ENCODE measurements around the gene SH3TC1. TPM values are rescaled to one million over a fixed set of nuclear protein-coding genes. Genes with fewer than 3 reads are reported as not detected.

Gene SH3TC1
- polyA plus RNA-seq, 1 donor (not counting 4 experiments of a cell fraction or from before 2014, with no cell fraction given), result 12.3 TPM

DNA sequence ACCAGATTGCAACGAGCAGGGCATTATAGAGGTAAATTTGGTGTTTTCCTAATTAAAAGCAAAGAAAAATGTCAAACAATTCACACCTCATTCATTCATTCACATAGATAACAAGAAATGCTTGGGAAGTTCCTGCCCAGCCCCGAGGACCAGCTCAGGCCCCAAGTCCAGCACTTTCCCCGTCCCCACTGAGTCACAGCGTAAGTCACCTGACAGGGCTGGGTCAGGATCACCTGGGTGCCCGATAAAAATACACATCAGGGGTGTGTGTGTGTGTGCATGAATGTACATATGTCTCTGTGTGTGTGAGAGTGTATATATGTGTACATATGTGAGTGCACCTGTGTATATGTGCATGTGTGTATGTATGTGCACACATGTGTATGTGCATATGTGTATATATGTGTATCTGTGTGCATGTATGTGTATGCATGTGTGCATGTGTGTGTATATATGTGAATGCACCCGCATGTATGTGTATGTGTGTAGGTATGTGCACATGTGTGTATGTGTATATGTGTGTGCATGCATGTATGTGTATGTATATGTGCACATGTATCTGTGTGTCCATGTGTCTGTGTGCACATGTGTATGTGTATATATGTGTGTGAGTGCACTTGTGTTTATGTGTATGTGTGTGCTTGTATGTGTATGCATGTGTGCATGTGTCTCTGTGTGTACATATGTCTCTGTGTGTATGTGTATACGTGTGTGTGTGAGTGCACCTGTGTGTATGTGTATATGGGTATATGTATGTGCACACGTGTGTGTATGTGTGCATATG, 18.6 kb upstream of the SH3TC1 start:
- TF ChIP-seq, protein P1, sequence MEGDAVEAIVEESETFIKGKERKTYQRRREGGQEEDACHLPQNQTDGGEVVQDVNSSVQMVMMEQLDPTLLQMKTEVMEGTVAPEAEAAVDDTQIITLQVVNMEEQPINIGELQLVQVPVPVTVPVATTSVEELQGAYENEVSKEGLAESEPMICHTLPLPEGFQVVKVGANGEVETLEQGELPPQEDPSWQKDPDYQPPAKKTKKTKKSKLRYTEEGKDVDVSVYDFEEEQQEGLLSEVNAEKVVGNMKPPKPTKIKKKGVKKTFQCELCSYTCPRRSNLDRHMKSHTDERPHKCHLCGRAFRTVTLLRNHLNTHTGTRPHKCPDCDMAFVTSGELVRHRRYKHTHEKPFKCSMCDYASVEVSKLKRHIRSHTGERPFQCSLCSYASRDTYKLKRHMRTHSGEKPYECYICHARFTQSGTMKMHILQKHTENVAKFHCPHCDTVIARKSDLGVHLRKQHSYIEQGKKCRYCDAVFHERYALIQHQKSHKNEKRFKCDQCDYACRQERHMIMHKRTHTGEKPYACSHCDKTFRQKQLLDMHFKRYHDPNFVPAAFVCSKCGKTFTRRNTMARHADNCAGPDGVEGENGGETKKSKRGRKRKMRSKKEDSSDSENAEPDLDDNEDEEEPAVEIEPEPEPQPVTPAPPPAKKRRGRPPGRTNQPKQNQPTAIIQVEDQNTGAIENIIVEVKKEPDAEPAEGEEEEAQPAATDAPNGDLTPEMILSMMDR (optimal IDR thresholded peaks at IDR 0.05 in 1 of 3, IDR thresholded peaks at IDR 0.05 in 1 of 3, conservative IDR thresholded peaks at IDR 0.05 in 1 of 3; ENCODE audit: extremely low read depth in 1 of 3, insufficient read depth in 2 of 3, low read length in 3 of 3), result no peak
- TF ChIP-seq EZH2 (IDR thresholded peaks at IDR 0.05; ENCODE audit: low read length), result no peak
- DNase-seq (ENCODE audit: low read depth, low spot score) (no peak), FAIRE-seq (peak; percentile 53)
- Histone ChIP-seq H3K27ac (ENCODE audit: control insufficient read depth, insufficient read depth, low read length) (no peak overlapping the region), H3K9me3 (ENCODE audit: control insufficient read depth, low read depth, low read length) (no peaks in the 10 kb centered on the region), H3K36me3 (ENCODE audit: control insufficient read depth in 2 of 2, extremely low read depth in 1 of 2, insufficient read depth in 2 of 2, low read length in 2 of 2) (no peaks in the 10 kb centered on the region), H3K4me2 (ENCODE audit: control insufficient read depth, extremely low read depth, insufficient read depth, low read depth, low read length) (no peak overlapping the region), H3K9ac (ENCODE audit: control insufficient read depth, extremely low read depth, insufficient read depth, low read length) (peak overlapping the region; percentile 22), H4K20me1 (ENCODE audit: control insufficient read depth, extremely low read depth, insufficient read depth, low read length) (no peaks in the 10 kb centered on the region), H3K9me1 (ENCODE audit: control insufficient read depth, extremely low read depth, insufficient read depth, low read length) (no peaks in the 10 kb centered on the region), H3K4me1 (ENCODE audit: control insufficient read depth, extremely low read depth, insufficient read depth, low read length) (peaks cover 40% of the 10 kb centered on the region), H3K27me3 (ENCODE audit: control insufficient read depth, extremely low read depth, insufficient read depth, low read length) (no peaks in the 10 kb centered on the region), H2AFZ (ENCODE audit: control insufficient read depth, low read length) (no peak overlapping the region), H3K79me2 (ENCODE audit: control insufficient read depth, insufficient read depth, low read length) (no peaks in the 10 kb centered on the region), H3K4me3 (ENCODE audit: control insufficient read depth in 2 of 3, extremely low read depth in 1 of 3, insufficient read depth in 2 of 3, low read depth in 1 of 3, low read length in 3 of 3) (no peak overlapping the region)
- dilution Hi-C loops (cut with MboI; ENCODE audit: extremely low pct_ligation_motif_present, low sequenced_read_pairs), result no loop called here

DNA sequence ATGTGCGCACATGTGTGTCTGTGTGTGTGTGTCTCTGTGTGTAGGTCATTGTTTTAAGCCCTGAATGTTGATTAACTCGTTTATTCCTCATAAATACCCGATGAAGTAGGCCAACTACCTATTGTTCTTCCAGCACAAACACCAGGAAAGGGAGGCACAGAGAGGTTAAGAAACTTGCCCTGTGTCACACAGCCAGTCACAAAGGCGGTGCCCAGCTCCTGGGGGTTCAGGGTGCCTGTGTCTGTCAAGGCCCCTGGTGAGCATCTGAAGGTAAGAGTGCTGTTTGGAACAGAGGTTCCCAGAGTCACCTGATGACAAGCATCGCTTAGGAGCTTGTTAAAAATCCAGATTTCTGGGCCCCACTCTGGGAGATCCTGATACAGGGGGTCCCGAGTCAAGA, 18.0 kb upstream of the SH3TC1 start:
- Histone ChIP-seq H3K4me1 (ENCODE audit: control insufficient read depth, extremely low read depth, insufficient read depth, low read length) (peaks cover 46% of the 10 kb centered on the region), H3K27ac (ENCODE audit: control insufficient read depth, insufficient read depth, low read length) (no peak overlapping the region)

More for the DNA sequence above, 18.0 kb upstream of the SH3TC1 start:
- no peaks in the 10 kb centered on the region for H3K9me1 ChIP-seq (ENCODE audit: control insufficient read depth, extremely low read depth, insufficient read depth, low read length)
- H3K4me3 ChIP-seq (ENCODE audit: control insufficient read depth in 2 of 3, extremely low read depth in 1 of 3, insufficient read depth in 2 of 3, low read depth in 1 of 3, low read length in 3 of 3), result no peak overlapping the region
- TF ChIP-seq, protein P1 (optimal IDR thresholded peaks at IDR 0.05 in 1 of 3, IDR thresholded peaks at IDR 0.05 in 1 of 3, conservative IDR thresholded peaks at IDR 0.05 in 1 of 3; ENCODE audit: extremely low read depth in 1 of 3, insufficient read depth in 2 of 3, low read length in 3 of 3), result no peak
- no peak for TF ChIP-seq EZH2 (IDR thresholded peaks at IDR 0.05; ENCODE audit: low read length)
- FAIRE-seq (peak; percentile 26), DNase-seq (ENCODE audit: low read depth, low spot score) (no peak)
- H3K79me2 ChIP-seq (ENCODE audit: control insufficient read depth, insufficient read depth, low read length), result no peaks in the 10 kb centered on the region
- no peak overlapping the region for H2AFZ ChIP-seq (ENCODE audit: control insufficient read depth, low read length)
- H4K20me1 ChIP-seq (ENCODE audit: control insufficient read depth, extremely low read depth, insufficient read depth, low read length), result no peaks in the 10 kb centered on the region
- H3K9ac ChIP-seq (ENCODE audit: control insufficient read depth, extremely low read depth, insufficient read depth, low read length), result no peak overlapping the region
- dilution Hi-C loops (cut with MboI; ENCODE audit: extremely low pct_ligation_motif_present, low sequenced_read_pairs), result no loop called here
- H3K36me3 ChIP-seq (ENCODE audit: control insufficient read depth in 2 of 2, extremely low read depth in 1 of 2, insufficient read depth in 2 of 2, low read length in 2 of 2), result no peaks in the 10 kb centered on the region
- no peaks in the 10 kb centered on the region for H3K27me3 ChIP-seq (ENCODE audit: control insufficient read depth, extremely low read depth, insufficient read depth, low read length)
- H3K9me3 ChIP-seq (ENCODE audit: control insufficient read depth, low read depth, low read length), result no peaks in the 10 kb centered on the region
- H3K4me2 ChIP-seq (ENCODE audit: control insufficient read depth, extremely low read depth, insufficient read depth, low read depth, low read length), result no peak overlapping the region

All from keratinocyte (primary cell).